ENCODE results near the gene TST. TPM values are rescaled to one million over a fixed set of nuclear protein-coding genes. Genes with fewer than 3 reads are reported as not detected.

The TST gene
- total RNA-seq = 1 to 10 TPM; 2.4 to 3.4 TPM

- peaks cover 16% of the 10 kb centered on the region for H3K4me1 Mint-ChIP-seq
- ChIA-PET POLR2A (no interaction called here), CTCF (interaction anchor here (0.7 to 1.6 kb wide), 7 partner anchors 10 to 180 kb away, joined by 3 to 10 read pairs (median 3); no protein-coding TSS in a partner anchor)
- peaks cover 4% of the 10 kb centered on the region for H3K27me3 Mint-ChIP-seq
- H3K4me3 Mint-ChIP-seq = peak within 1 kb of the TSS; percentile 86
- H3K9me3 Mint-ChIP-seq = no peaks in the 10 kb centered on the region
- H3K27ac Mint-ChIP-seq = peak within 1 kb of the TSS; percentile 86
- DNase-seq = peak; percentile 50
- no peaks in the 10 kb centered on the region for H3K36me3 Mint-ChIP-seq (ENCODE audit: low read depth)
These were observed at the start of gene TST, which contains the start of gene MPST for GRCh38 chr22:37019309-37020191. TST (minus strand) TSS chr22:37019447; CDS start chr22:37018732, 715 bp downstream. MPST (plus strand) TSS chr22:37019742; CDS start chr22:37019837, 95 bp downstream.

GRCh38 chr22:37068859-37069258 is 49.6 kb upstream of the TST start:
- Mint-ChIP-seq H3K4me3 (no peak overlapping the region), H3K9me3 (no peaks in the 10 kb centered on the region), H3K27ac (no peak overlapping the region), H3K36me3 (ENCODE audit: low read depth) (no peaks in the 10 kb centered on the region), H3K27me3 (peaks cover 21% of the 10 kb centered on the region), H3K4me1 (peaks cover 2% of the 10 kb centered on the region)
- ChIA-PET CTCF (interaction anchor here (0.6 to 0.9 kb wide), 2 partner anchors 11 to 128 kb away, joined by 3 to 4 read pairs; no protein-coding TSS in a partner anchor), POLR2A (no interaction called here)
- no peak for DNase-seq

GRCh38 chr22:37067428-37067827 is 48.2 kb upstream of the TST start:
- DNase-seq = no peak
- Mint-ChIP-seq H3K4me1 (peaks cover 2% of the 10 kb centered on the region), H3K4me3 (no peak overlapping the region), H3K9me3 (no peaks in the 10 kb centered on the region), H3K27me3 (peaks cover 21% of the 10 kb centered on the region), H3K36me3 (ENCODE audit: low read depth) (no peaks in the 10 kb centered on the region), H3K27ac (peak overlapping the region; percentile 51)
- POLR2A ChIA-PET = no interaction called here
- CTCF ChIA-PET = interaction anchor here (1.2 kb wide), 1 partner anchor 9 kb away, joined by 3 read pairs; no protein-coding TSS in a partner anchor

- CTCF ChIA-PET = interaction anchor here (1.4 kb wide), 3 partner anchors 11 to 133 kb away, joined by 4 to 5 read pairs (median 4); no protein-coding TSS in a partner anchor
- POLR2A ChIA-PET = no interaction called here
- H3K4me1 Mint-ChIP-seq = peaks cover 8% of the 10 kb centered on the region
- no peaks in the 10 kb centered on the region for H3K9me3 Mint-ChIP-seq
- no peak overlapping the region for H3K4me3 Mint-ChIP-seq
- no peak overlapping the region for H3K27ac Mint-ChIP-seq
- H3K27me3 Mint-ChIP-seq = peaks cover 21% of the 10 kb centered on the region
- DNase-seq = no peak
- H3K36me3 Mint-ChIP-seq (ENCODE audit: low read depth) = no peaks in the 10 kb centered on the region
These were observed 46.7 kb upstream of the TST start for GRCh38 chr22:37065961-37066360.

DNA sequence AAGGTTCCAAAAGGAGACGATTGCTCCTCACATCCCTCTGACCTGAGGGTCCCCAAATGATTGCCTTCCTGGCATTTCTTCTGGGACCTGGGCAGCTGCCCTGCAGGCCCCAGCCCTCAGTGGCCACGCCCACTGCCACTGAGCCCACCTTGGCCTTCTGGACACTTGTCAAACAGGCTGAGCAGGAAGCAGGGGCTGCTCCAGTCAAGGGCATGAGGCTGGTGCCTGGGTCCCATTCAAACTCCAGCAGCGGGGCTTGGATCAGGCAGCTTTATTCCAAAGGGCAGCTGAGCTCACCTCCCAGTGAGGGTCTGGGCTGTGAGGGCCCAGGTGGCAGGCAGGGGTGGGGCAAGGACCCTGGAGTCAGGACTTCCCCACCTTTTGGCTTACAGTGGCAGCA is 45.9 kb upstream of the TST start:
- no peak for DNase-seq
- POLR2A ChIA-PET = no interaction called here
- Mint-ChIP-seq H3K36me3 (ENCODE audit: low read depth) (no peaks in the 10 kb centered on the region), H3K9me3 (no peaks in the 10 kb centered on the region), H3K27ac (no peak overlapping the region), H3K27me3 (peaks cover 20% of the 10 kb centered on the region), H3K4me3 (no peak overlapping the region), H3K4me1 (peaks cover 16% of the 10 kb centered on the region)
- CTCF ChIA-PET = interaction anchor here (1.1 to 1.4 kb wide), 3 partner anchors 12 to 194 kb away, joined by 3 to 4 read pairs (median 4); no protein-coding TSS in a partner anchor

DNA sequence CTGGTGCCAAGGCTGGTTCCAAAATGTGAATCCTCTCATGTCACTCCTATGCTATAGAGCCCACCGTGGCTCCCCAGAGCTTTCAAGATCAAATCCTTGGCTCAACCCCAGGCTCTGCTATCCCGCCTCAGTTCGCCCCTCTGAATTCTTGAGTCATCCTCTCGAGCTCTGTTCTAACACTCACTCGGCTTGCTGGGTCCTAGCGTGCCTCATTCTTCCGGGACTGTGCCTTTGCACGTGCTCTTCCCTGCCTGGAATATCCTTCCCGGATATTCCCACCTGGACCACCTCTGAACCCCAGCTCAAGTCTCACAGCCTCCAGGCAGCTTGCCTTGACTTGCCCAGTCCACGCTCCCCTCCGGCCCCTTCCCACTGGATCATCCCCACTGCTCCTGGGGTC is 45.3 kb upstream of the TST start:
- POLR2A ChIA-PET = no interaction called here
- CTCF ChIA-PET = interaction anchor here (0.6 to 1.1 kb wide), 2 partner anchors 18 to 195 kb away, joined by 3 read pairs; no protein-coding TSS in a partner anchor
- Mint-ChIP-seq H3K27me3 (peaks cover 14% of the 10 kb centered on the region), H3K4me1 (peaks cover 20% of the 10 kb centered on the region), H3K4me3 (no peak overlapping the region), H3K27ac (no peak overlapping the region), H3K9me3 (no peaks in the 10 kb centered on the region), H3K36me3 (ENCODE audit: low read depth) (no peaks in the 10 kb centered on the region)
- no peak for DNase-seq

GRCh38 chr22:37063431-37064420 is 44.5 kb upstream of the TST start:
- Mint-ChIP-seq H3K4me1 (peaks cover 20% of the 10 kb centered on the region), H3K4me3 (no peak overlapping the region), H3K27ac (no peak overlapping the region), H3K27me3 (peaks cover 10% of the 10 kb centered on the region), H3K36me3 (ENCODE audit: low read depth) (no peaks in the 10 kb centered on the region), H3K9me3 (no peaks in the 10 kb centered on the region)
- DNase-seq = no peak
- ChIA-PET POLR2A (no interaction called here), CTCF (interaction anchor here (0.6 to 1.1 kb wide), 2 partner anchors 18 to 196 kb away, joined by 3 read pairs; no protein-coding TSS in a partner anchor)

- Mint-ChIP-seq H3K4me1 (peaks cover 20% of the 10 kb centered on the region), H3K4me3 (no peak overlapping the region), H3K27me3 (peaks cover 3% of the 10 kb centered on the region), H3K9me3 (no peaks in the 10 kb centered on the region), H3K36me3 (ENCODE audit: low read depth) (no peaks in the 10 kb centered on the region), H3K27ac (no peak overlapping the region)
- ChIA-PET POLR2A (no interaction called here), CTCF (no interaction called here)
- DNase-seq = no peak
These were observed 43.6 kb upstream of the TST start for GRCh38 chr22:37062702-37063381.

GRCh38 chr22:37062376-37062675 is 43.1 kb upstream of the TST start:
- Mint-ChIP-seq H3K4me1 (peaks cover 20% of the 10 kb centered on the region), H3K36me3 (ENCODE audit: low read depth) (no peaks in the 10 kb centered on the region), H3K4me3 (no peak overlapping the region), H3K27me3 (no peaks in the 10 kb centered on the region), H3K27ac (no peak overlapping the region), H3K9me3 (no peaks in the 10 kb centered on the region)
- POLR2A ChIA-PET = no interaction called here
- CTCF ChIA-PET = no interaction called here
- no peak for DNase-seq

DNA sequence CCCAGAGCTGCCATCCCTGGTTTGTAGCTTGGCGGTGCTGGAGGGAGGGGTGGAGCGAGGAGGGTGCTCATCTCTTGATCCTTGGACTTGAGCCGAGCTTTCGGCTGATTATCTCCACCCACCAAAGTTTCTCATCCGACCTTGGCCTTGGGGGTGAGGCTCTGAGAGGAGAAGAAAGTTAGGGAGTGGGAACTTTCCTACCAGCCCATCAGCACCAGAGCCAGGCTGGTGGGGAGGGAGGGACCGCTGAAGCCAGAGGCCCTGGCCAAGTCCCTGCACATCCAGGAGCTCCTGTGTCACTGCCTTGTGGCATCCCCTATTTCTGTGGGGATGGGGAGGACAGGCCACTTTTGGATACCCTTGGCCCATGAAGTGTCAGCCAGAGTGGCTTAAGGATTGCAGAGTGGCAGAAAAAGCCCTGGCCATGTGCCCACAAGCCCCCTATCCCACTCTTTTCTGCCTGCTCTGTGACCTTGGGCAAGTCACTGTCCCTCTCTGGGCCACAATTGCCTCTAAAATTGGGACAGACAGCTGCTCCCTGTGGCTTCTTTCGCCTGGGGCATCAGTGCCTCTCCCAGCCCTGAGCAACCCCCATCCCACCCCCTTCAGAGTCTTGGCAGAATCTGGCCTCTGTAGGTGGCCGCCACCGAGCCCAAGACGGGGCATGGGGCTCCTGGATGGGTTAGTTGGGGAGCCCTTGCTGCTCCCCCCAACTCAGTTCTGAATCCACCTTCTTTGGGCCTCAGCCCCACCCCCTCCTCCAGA is 42.5 kb upstream of the TST start:
- ChIA-PET CTCF (interaction anchor here (0.8 to 1.8 kb wide), 3 partner anchors 64 to 138 kb away, joined by 3 to 7 read pairs (median 6); partner anchors contain the start of gene IL2RB), POLR2A (no interaction called here)
- DNase-seq = no peak
- H3K27me3 Mint-ChIP-seq = no peaks in the 10 kb centered on the region
- no peak overlapping the region for H3K4me3 Mint-ChIP-seq
- H3K27ac Mint-ChIP-seq = no peak overlapping the region
- peaks cover 20% of the 10 kb centered on the region for H3K4me1 Mint-ChIP-seq
- no peaks in the 10 kb centered on the region for H3K9me3 Mint-ChIP-seq
- no peaks in the 10 kb centered on the region for H3K36me3 Mint-ChIP-seq (ENCODE audit: low read depth)

- H3K4me1 Mint-ChIP-seq = peaks cover 20% of the 10 kb centered on the region
- DNase-seq = no peak
- peak overlapping the region; percentile 36 for H3K27ac Mint-ChIP-seq
- H3K36me3 Mint-ChIP-seq (ENCODE audit: low read depth) = no peaks in the 10 kb centered on the region
- H3K4me3 Mint-ChIP-seq = no peak overlapping the region
- no peaks in the 10 kb centered on the region for H3K9me3 Mint-ChIP-seq
- ChIA-PET CTCF (interaction anchor here (0.8 to 1.8 kb wide), 4 partner anchors 16 to 139 kb away, joined by 3 to 7 read pairs (median 6); partner anchors contain the start of gene IL2RB), POLR2A (no interaction called here)
- no peaks in the 10 kb centered on the region for H3K27me3 Mint-ChIP-seq
These were observed 41.8 kb upstream of the TST start for GRCh38 chr22:37060801-37061610.
